HG02759 (cell line): Measurements from ENCODE around the gene SHISAL1.
A peak's percentile ranks its signal among the peaks of the same experiment; 100 is the strongest.
"Not testable (repeated sequence)": the region's sequence is repeated elsewhere in the genome, so short reads cannot be mapped to it uniquely, and the experiment has no call there.

ENCODE experiments used
- ATAC-seq: cut with Tn5 transposase; IDR thresholded peaks from one replicate; pipeline ENCODE4 v1.9.1; 2021; ENCODE audit warnings: mild to moderate bottlenecking, moderate library complexity; ENCODE audit not compliant: unreplicated experiment

Gene SHISAL1

GRCh38 chr22:44329179-44329796, 16.5 kb upstream of the SHISAL1 start:
- ATAC-seq: peak; percentile 80

- no peak for ATAC-seq
Measured at GRCh38 chr22:44328762-44329161, 16.0 kb upstream of the SHISAL1 start.

- ATAC-seq: no peak
Measured at GRCh38 chr22:44328326-44328725, 15.6 kb upstream of the SHISAL1 start.

GRCh38 chr22:44326491-44326885, 13.7 kb upstream of the SHISAL1 start:
- no peak for ATAC-seq

GRCh38 chr22:44325718-44326490, 13.2 kb upstream of the SHISAL1 start:
- no peak for ATAC-seq

- ATAC-seq: not testable (repeated sequence)
Measured at GRCh38 chr22:44323140-44323790, 10.5 kb upstream of the SHISAL1 start.

- ATAC-seq: no peak
Measured at GRCh38 chr22:44319685-44320084, 6.9 kb upstream of the SHISAL1 start.

GRCh38 chr22:44318751-44319150, 6.0 kb upstream of the SHISAL1 start:
- ATAC-seq: no peak

- no peak for ATAC-seq
Measured at GRCh38 chr22:44317886-44318637, 5.3 kb upstream of the SHISAL1 start.

- ATAC-seq: no peak
Measured at GRCh38 chr22:44317123-44317444, 4.3 kb upstream of the SHISAL1 start.

GRCh38 chr22:44316393-44317122, 3.8 kb upstream of the SHISAL1 start:
- no peak for ATAC-seq

GRCh38 chr22:44314425-44315067, 1.8 kb upstream of the SHISAL1 start:
- no peak for ATAC-seq

GRCh38 chr22:44313385-44314006, 745 bp upstream of the SHISAL1 start:
- no peak for ATAC-seq

- no peak for ATAC-seq
Measured at GRCh38 chr22:44311855-44312170, 938 bp downstream of the SHISAL1 start.

- no peak for ATAC-seq
Measured at GRCh38 chr22:44311104-44311854, 1.5 kb downstream of the SHISAL1 start.

- no peak for ATAC-seq
Measured at GRCh38 chr22:44309647-44310046, 3.1 kb downstream of the SHISAL1 start.

GRCh38 chr22:44309137-44309536, 3.6 kb downstream of the SHISAL1 start:
- ATAC-seq: no peak

- ATAC-seq: no peak
Measured at GRCh38 chr22:44307509-44308169, 5.1 kb downstream of the SHISAL1 start.

GRCh38 chr22:44305888-44306287, 6.9 kb downstream of the SHISAL1 start:
- no peak for ATAC-seq
